ENCODE results near the gene PTPRM.

Gene PTPRM

GRCh38 chr18:7770908-7771307, 203.8 kb downstream of the PTPRM start:
- no peak for DNase-seq

DNA sequence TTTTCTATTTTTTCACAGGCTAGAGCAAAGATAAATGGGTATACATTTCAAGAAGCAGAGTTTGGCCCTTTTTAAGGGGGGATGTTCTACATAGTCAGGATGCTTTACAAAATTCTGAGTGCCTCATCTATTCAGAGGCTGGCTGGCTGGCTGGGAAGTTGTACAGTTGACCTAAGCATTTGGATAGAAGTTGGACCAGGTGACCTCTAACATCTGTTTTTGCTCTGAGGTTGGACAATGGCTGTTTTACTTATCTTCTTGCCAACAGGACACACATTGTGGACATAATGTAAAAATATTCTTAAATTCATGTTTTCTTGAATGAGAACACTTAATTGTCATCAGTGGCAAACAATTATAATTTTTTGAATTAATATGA, 205.4 kb downstream of the PTPRM start:
- no peak for DNase-seq

DNA sequence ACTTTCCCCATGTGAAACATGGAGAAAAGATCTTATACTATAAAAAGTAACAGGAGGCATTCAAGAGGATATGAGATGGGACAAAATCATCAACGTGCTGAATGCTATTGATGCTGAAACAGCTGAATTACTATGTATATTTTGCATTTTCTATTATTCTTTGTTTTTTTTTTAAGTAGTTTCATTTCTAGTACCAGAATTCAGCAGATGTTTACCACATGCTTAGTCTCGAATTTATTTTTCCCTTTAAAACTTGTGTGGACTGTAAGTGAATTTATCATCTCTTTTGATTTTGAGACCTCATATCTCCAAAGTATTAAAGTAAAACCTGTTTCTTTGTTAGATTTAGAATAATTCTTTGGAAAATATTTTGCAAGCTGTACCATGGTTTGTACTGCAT, 205.8 kb downstream of the PTPRM start:
- no peak for DNase-seq

DNA sequence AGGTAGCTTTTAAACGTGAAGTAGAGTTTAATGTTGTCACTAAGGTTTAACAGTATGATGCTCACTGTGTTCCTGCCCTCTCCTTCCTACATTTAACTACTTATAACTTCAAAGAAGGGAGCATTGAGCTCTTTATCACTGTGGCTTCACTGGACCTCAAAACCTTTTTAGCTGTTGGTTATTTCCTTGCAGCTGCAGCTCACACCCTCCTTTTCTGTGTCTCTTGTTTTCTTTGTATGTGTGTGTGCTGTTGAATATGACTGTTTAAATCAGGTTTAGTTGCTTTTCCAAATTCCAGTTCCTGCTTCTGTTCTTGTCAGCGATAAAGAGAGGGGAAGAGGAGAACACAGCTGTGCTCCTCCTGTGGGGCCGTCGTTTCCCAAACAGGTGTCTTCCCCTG, 208.0 kb downstream of the PTPRM start:
- DNase-seq = no peak

DNA sequence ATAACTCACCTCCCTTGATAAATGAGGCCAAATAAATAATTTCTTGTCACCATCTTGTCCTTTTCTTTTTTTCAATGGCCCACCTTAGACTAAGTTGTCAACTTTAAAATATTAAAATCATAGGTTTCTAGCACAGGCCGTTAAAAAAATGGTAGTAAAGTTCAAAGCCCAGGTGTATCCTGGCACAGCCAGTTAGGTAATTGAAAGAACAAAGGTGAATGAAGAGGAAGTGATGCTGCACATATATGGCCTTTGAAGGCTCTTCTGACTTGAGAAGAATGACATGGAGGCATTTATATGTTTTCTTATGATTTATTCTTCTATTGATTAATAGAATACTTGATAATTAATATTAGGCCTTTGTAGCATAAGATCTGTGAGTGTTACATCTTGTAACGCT, 208.7 kb downstream of the PTPRM start:
- no peak for DNase-seq

- DNase-seq = no peak
Measured at GRCh38 chr18:7778181-7778580, 211.1 kb downstream of the PTPRM start.

GRCh38 chr18:7779211-7779610, 212.1 kb downstream of the PTPRM start:
- no peak for DNase-seq

- no peak for DNase-seq
Measured at GRCh38 chr18:7784171-7784570, 217.1 kb downstream of the PTPRM start.

DNA sequence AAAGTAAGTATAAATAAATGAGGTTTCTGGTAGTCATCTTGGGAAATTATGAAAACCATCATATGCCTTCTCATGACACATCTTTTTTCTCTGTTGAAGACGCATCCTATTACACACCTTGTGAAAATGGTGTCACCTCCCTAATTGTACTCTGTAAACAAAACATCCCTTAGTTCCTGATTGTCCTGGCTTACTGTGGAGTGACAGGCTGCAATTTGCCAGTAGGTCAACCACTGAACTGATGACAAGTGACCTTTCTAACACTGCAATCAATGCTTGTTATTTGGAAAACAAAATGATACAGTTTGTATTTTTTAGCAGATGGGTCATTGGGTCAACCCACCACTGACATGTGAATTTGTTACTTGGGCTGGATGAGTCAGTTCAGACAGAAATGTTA, 219.5 kb downstream of the PTPRM start:
- no peak for DNase-seq

GRCh38 chr18:7787339-7787738, 220.2 kb downstream of the PTPRM start:
- no peak for DNase-seq

DNA sequence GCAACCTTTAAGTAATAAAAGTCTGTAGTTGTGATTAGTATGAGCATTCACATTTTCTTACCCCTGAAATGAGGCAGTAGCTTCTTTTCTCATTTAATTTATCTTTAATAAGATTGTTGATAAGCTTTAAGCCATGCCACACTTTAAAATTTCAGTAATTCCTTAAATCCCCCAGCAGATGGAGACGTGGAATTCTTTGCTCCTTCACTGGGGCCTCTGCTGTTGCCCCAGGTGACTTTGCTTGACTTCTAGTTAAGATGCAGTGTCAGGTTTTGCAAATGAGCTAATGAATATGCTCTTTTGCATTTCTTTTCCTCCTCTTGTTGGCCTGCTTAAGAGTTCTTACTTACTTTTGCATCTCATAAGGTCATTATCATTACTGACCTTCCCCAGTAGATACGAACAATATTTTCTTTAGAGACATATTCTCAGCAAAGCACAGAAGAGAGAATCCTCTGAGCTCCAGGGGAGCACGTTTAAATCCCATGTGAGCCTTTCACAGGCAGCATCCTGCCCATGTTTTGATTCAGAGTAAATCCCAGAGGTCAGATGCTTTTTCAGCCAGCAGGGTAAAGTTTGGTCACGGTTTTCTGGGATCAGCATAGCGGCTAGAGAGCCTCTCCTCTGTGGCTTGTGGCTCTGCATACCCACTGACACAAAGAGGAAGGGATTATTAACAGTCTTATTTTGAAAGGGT, 222.9 kb downstream of the PTPRM start:
- no peak for DNase-seq

GRCh38 chr18:7793100-7793499, 226.0 kb downstream of the PTPRM start:
- no peak for DNase-seq

GRCh38 chr18:7803956-7804469, 236.9 kb downstream of the PTPRM start:
- DNase-seq = no peak

GRCh38 chr18:7805096-7805495, 238.0 kb downstream of the PTPRM start:
- DNase-seq = no peak

GRCh38 chr18:7805880-7806279, 238.8 kb downstream of the PTPRM start:
- DNase-seq = no peak

GRCh38 chr18:7807936-7808453, 240.9 kb downstream of the PTPRM start:
- no peak for DNase-seq

DNA sequence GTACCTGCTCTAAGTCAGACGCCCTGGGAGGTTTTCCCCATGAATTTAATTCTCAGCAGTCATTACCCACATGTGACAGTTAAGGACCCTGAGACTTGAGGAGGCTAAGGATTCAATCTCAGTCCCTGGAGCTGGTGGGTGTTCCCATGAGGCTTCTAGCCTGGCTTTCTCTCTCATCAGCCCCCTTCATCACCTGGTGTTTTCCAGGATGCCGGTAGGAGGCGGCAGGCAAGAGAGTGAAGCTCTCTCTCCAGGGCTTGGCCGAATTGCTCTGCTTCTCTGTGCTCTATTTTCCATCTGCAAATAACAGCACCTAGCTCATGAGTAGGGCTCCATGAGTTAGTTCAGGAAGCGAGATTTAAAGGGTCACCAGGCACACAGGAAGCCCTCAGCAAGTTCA, 241.9 kb downstream of the PTPRM start:
- no peak for DNase-seq

GRCh38 chr18:7809455-7809854, 242.3 kb downstream of the PTPRM start:
- no peak for DNase-seq

DNA sequence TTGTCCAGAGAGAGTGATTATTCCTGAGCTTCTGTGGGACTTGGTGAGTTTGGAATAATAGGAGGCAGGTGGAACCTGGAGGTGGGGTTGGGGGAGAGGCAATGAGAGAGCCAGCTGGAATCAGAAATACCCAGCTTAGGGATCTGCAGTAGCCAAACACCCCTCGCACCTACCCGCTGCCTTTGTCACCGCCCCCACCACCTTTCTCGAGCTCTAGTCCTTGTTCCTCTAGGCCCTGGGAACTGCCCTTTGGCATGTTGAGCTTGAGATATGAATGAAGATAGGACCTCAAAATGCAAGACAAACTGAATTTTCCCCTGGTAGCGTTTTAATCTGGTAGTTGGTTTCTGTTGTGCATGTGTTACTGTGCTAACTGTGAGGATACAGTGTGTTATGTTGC, 242.9 kb downstream of the PTPRM start:
- no peak for DNase-seq

- DNase-seq = no peak
Measured at GRCh38 chr18:7812431-7813063, 245.4 kb downstream of the PTPRM start.

DNA sequence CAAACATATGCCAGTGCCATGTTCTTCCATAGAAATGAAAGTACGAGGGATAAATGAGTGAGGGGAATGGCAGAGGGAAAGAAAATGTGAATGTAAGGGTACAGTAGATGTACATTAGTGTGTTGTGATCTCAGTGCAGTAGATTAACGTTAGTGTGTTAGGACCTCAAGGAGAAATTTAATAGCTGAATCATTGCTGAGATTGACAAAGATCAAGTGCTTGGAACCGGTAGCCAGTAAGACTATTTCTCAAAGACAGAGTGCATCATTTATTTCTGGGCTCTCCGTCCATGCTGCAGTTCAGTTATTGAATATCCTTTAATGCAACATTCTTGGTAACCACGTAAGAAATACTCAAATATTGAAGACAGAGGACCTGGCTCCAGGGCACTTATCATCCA, 246.0 kb downstream of the PTPRM start:
- no peak for DNase-seq

- no peak for DNase-seq
Measured at GRCh38 chr18:7814754-7815315, 247.7 kb downstream of the PTPRM start.

DNA sequence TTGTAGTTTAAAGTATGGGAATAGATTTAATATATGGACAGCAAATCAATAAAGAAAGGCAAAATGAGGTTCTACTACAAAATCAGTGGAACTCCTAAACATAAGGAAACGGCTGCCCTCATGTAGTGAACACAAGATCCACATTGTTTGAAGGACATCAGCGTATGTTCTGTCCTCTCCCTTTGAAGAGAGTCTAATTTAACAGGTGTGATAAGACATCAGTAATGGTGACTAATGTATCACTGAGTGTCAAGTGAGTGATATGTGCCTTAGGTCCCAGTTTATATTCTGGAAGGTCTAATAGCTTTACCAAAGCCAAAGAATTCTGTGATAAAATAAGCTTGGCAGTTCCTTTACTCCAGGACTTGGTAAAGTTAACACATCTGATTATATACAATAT, 248.7 kb downstream of the PTPRM start:
- DNase-seq = no peak

GRCh38 chr18:7817575-7818230, 250.6 kb downstream of the PTPRM start:
- no peak for DNase-seq

All from SIG-M5 (cell line).